HCT116 (cell line): ENCODE results near the gene STPG3. TPM values are rescaled to one million over a fixed set of nuclear protein-coding genes. Genes with fewer than 3 reads are reported as not detected.

Experiments
- ATAC-seq: fragments of 200-7000 bp; cut with Tn5 transposase; 2 replicates; pipeline ENCODE4 v1.9.1; 2020; ENCODE audit warnings: mild to moderate bottlenecking, moderate library complexity
- BruUV-seq: library from RNA; stranded (reverse); fragments of 400-500 nt; replicated peaks from 2 replicates; lab custom pipeline; 2021; lab: Mats Ljungman, UMichigan
- CTCF ChIA-PET: fragments of 300-600 bp; sonication (Branson Sonifier 250); formaldehyde crosslinking; loops from one replicate; lab custom pipeline; 2021; ENCODE audit warnings: antibody characterized with exemption; lab: Charles Lee
- POLR2A ChIA-PET: fragments of 300-600, 350-600 bp; sonication (Branson Sonifier 250); formaldehyde crosslinking; loops from one replicate; lab custom pipeline; 2021; ENCODE audit warnings: antibody characterized with exemption; lab: Charles Lee
- RAD21 ChIA-PET, 2 experiments: fragments of 300-600 bp; sonication (Branson Sonifier 250); formaldehyde crosslinking; loops; one replicate each; lab custom pipeline; 2023; ENCODE audit warnings: low total read pairs in 2 of 2; ENCODE audit not compliant: uncharacterized antibody in 2 of 2, unreplicated experiment in 2 of 2, low non-redundant PET in 1 of 2; lab: Charles Lee
- DNase-seq: peaks from one replicate; pipeline ENCODE4 v3.0.0-alpha.2; 2010; ENCODE audit warnings: low read depth, low spot score
- H2AFZ ChIP-seq: fragments of 200-600 bp; shearing (Covaris generic), sonication (generic); 2 replicates; pipeline ENCODE4 v1.6.1; 2017; ENCODE audit warnings: low read depth, mixed run types, mixed read lengths, antibody characterized with exemption, low read length; ENCODE audit not compliant: poor library complexity, severe bottlenecking
- H3K27ac ChIP-seq: 2 replicates; pipeline ENCODE4 v1.5.1; 2012; ENCODE audit warnings: low read depth, low read length
- H3K27me3 ChIP-seq: fragments of 200-600 bp; sonication (generic); 2 replicates; pipeline ENCODE4 v1.6.1; 2016; ENCODE audit warnings: mixed run types, low read length, mixed read lengths; ENCODE audit not compliant: insufficient read depth
- H3K36me3 ChIP-seq, 2 experiments: fragments of 200-500 bp in 1 of 2; fragments of 200-600 bp in 1 of 2; sonication (Bioruptor generic) in 1 of 2; sonication (generic) in 1 of 2; 2 replicates each; pipeline versions ENCODE4 v1.5.1 to v1.6.1; 2014 to 2016; ENCODE audit warnings: low read length in 2 of 2, inconsistent platforms in 1 of 2, mixed read lengths in 1 of 2, mixed run types in 1 of 2; ENCODE audit not compliant: insufficient read depth in 2 of 2, control insufficient read depth in 1 of 2
- H3K4me1 ChIP-seq, 2 experiments: fragments of 200-600 bp in 1 of 2; sonication (generic) in 1 of 2; 2 replicates each; pipeline versions ENCODE4 v1.5.1 to v1.6.1; 2012 to 2017; ENCODE audit warnings: low read length in 2 of 2, inconsistent platforms in 1 of 2, mild to moderate bottlenecking in 1 of 2, mixed read lengths in 1 of 2, mixed run types in 1 of 2, moderate library complexity in 1 of 2; ENCODE audit not compliant: insufficient read depth in 2 of 2, control insufficient read depth in 1 of 2
- H3K4me2 ChIP-seq: fragments of 200-600 bp; sonication (generic); 2 replicates; pipeline ENCODE4 v1.6.1; 2017; ENCODE audit warnings: mixed run types, low read length, mixed read lengths
- H3K4me3 ChIP-seq, 2 experiments: fragments of 200-600 bp in 1 of 2; sonication (generic) in 1 of 2; replicated peaks in 1 of 2; 2 replicates each; pipeline ENCODE4 v1.5.1; 2011 to 2016; ENCODE audit warnings: low read length in 2 of 2, control low read depth in 1 of 2, low read depth in 1 of 2, mild to moderate bottlenecking in 1 of 2, mixed read lengths in 1 of 2, mixed run types in 1 of 2
- H3K79me2 ChIP-seq: fragments of 200-600 bp; sonication (generic); 2 replicates; pipeline ENCODE4 v1.6.1; 2017; ENCODE audit warnings: mild to moderate bottlenecking, mixed run types, low read length, moderate library complexity, mixed read lengths; ENCODE audit not compliant: insufficient read depth
- H3K9ac ChIP-seq: fragments of 200-600 bp; sonication (generic); 2 replicates; pipeline ENCODE4 v1.6.1; 2016; ENCODE audit warnings: low read length, mixed read lengths
- H3K9me2 ChIP-seq: fragments of 200-600 bp; sonication (generic), shearing (Covaris generic); 2 replicates; pipeline ENCODE4 v1.6.1; 2017; ENCODE audit warnings: mixed run types, mild to moderate bottlenecking, moderate library complexity; ENCODE audit not compliant: insufficient read depth
- H3K9me3 ChIP-seq, 2 experiments: fragments of 200-500 bp in 1 of 2; fragments of 200-600 bp in 1 of 2; sonication (Bioruptor generic) in 1 of 2; sonication (generic) in 1 of 2; 2 replicates each; pipeline ENCODE4 v1.6.1; 2014 to 2017; ENCODE audit warnings: low read length in 2 of 2, mixed read lengths in 2 of 2, inconsistent platforms in 1 of 2, low read depth in 1 of 2, mild to moderate bottlenecking in 1 of 2, mixed run types in 1 of 2, moderate library complexity in 1 of 2; ENCODE audit not compliant: control insufficient read depth in 1 of 2, insufficient read depth in 1 of 2
- H4K20me1 ChIP-seq: fragments of 200-600 bp; sonication (generic), shearing (Covaris generic); 2 replicates; pipeline ENCODE4 v1.6.1; 2017; ENCODE audit warnings: mixed run types, mild to moderate bottlenecking, moderate library complexity; ENCODE audit not compliant: insufficient read depth
- CBX3 ChIP-seq: IDR thresholded peaks from 2 replicates; pipeline ENCODE4 v1.6.1; 2012; ENCODE audit warnings: low read depth
- CEBPB ChIP-seq: IDR thresholded peaks from 2 replicates; pipeline ENCODE4 v1.6.1; 2012; ENCODE audit warnings: low read depth
- EGR1 ChIP-seq: IDR thresholded peaks from 2 replicates; pipeline ENCODE4 v1.6.1; 2012; ENCODE audit warnings: low read depth
- ELF1 ChIP-seq: IDR thresholded peaks from 2 replicates; pipeline ENCODE4 v1.6.1; 2012; ENCODE audit warnings: low read depth, borderline replicate concordance
- EZH2 ChIP-seq: fragments of 200-600 bp; sonication (generic); IDR thresholded peaks from 2 replicates; pipeline ENCODE4 v1.6.1; 2017; ENCODE audit warnings: antibody characterized with exemption, mixed run types
- EZH2phosphoT487 ChIP-seq: fragments of 200-600 bp; IDR thresholded peaks from 2 replicates; pipeline ENCODE4 v1.6.1; 2018; ENCODE audit warnings: antibody characterized with exemption, borderline replicate concordance
- FOSL1 ChIP-seq: IDR thresholded peaks from 2 replicates; pipeline ENCODE4 v1.6.1; 2012; ENCODE audit warnings: low read depth
- POLR2AphosphoS5 ChIP-seq: IDR thresholded peaks from 2 replicates; pipeline ENCODE4 v1.6.1; 2011; ENCODE audit warnings: mild to moderate bottlenecking, low read depth, low read length, moderate library complexity
- SP1 ChIP-seq: IDR thresholded peaks from 2 replicates; pipeline ENCODE4 v1.6.1; 2012; ENCODE audit warnings: low read depth
- TCF7L2 ChIP-seq: IDR thresholded peaks from 2 replicates; pipeline ENCODE4 v1.7.0; 2011; ENCODE audit warnings: borderline replicate concordance, inconsistent platforms; ENCODE audit not compliant: insufficient read depth, insufficient read length; ENCODE audit errors: extremely low read depth
- YY1 ChIP-seq: IDR thresholded peaks from 2 replicates; pipeline ENCODE4 v1.6.1; 2011; ENCODE audit warnings: low read length, low read depth, moderate library complexity, mild to moderate bottlenecking; ENCODE audit not compliant: insufficient replicate concordance; ENCODE audit errors: extremely low read depth
- intact Hi-C: fragments of 100-400 bp; cut with micrococcal nuclease; formaldehyde crosslinking; loops from 2 replicates; pipeline ENCODE4 v1.10.0; 2022
- total RNA-seq: library from RNA; stranded (reverse); gene quantifications from one replicate; pipeline ENCODE4 v1.2.1, GENCODE V29; 2021; ENCODE audit not compliant: unreplicated experiment
- TF ChIP-seq, protein P1 (sequence below): IDR thresholded peaks from 2 replicates; pipeline ENCODE4 v1.6.1; 2011; ENCODE audit warnings: mild to moderate bottlenecking, low read length, moderate library complexity; ENCODE audit not compliant: insufficient replicate concordance; ENCODE audit errors: extremely low read depth
- TF ChIP-seq, protein P2 (sequence below): IDR thresholded peaks from 2 replicates; pipeline ENCODE4 v1.6.1; 2012; ENCODE audit warnings: low read depth
- TF ChIP-seq, protein P3 (sequence below): IDR thresholded peaks from 2 replicates; pipeline ENCODE4 v1.6.1; 2012

The STPG3 gene
- total RNA-seq, 1 experiment from 2014 or later: not detected

DNA sequence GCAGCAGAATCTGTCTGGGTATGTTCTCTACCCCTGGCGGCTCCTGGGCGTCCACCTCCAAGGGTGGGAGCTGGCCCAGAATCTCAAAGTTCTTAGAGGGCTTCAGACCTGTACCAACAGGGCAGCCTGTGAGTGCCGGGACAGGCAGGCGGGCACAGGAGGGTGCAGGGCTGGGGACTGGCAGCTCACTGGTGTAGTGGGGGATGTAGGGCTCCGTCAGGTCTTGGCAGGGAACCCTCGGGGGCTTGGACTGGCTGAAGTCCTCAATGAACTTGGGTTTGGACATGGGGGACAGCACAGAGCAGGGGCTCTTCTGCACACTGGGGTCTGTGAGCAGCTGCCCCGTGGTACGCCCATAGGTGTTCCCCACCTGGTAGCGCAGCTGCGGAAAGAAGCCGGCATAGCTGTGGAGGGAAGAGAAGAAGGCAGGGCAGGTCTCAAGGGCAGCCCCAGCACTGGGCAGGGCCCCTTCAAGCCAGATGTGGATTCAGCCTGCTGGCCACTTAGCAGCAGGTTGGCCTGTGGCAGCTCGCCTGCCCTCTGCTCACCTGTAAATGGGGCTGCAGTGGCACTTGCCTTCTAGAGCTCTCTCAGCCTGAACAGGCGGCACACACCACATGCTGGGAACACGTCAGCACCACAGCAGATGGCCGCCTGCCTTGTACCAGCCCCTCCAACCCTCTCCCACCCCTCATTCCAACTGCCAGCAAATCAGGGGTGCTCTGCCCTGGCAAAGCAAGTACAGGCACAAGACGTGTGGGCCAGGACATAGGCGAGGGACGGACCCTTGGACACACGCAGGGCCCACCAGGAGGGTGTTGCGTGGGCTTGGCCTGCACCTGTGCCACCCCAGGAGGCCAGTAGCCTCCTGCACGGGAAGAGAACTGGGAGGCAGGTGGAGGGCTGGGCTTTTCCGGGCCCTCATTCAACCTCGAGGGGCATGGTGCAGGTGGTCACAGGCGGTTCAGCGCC, 5.3 kb upstream of the STPG3 start (continued):
- TF ChIP-seq ELF1: no peak
- no peak for TF ChIP-seq EZH2
- TF ChIP-seq, all 23 proteins: peak for 0

DNA sequence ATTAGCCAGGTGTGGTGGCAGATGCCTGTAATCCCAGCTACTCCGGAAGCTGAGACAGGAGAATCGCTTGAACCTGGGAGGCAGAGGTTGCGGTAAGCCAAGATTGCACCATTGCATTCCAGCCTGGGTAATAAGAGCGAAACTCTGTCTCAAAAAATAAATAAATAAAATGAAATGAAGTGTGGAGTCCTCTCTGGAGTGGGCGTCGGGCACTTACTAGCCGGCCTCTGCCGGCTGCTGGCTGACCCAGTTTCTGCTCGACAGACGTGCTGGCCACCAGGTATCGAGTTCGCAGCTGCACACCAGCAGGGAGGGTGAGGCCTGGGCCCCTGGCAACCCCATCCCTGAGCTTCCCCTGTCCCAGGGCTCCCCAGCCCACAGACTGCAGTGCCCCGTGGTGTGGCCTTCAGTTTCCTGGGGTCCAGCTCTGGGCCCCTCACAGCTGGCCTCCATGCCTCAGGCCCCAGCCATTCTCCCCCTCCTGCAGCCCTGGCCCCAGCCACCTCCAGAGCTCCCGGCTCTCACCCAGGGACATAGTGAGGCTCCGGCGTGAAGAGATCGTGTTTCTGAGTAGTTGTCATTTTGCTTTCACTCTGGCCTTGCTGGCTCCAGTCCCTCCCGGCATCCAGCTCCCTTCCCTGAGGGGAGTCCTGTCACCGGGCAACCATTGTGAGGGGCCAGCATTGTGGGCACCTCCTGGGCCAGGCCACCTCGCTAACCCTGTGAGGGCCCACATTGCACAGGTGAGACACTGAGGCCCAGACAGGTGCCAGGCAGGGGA, 3.8 kb upstream of the STPG3 start:
- no TSS peak for BruUV-seq
- Histone ChIP-seq H3K9ac (no peak overlapping the region), H3K27ac (no peak overlapping the region), H2AFZ (no peak overlapping the region), H3K4me1 (peaks cover 6 to 23% of the 10 kb centered on the region in 2 experiments), H3K4me2 (no peak overlapping the region), H3K27me3 (no peaks in the 10 kb centered on the region), H3K9me3 (no peaks in the 10 kb centered on the region), H3K9me2 (no peaks in the 10 kb centered on the region), H3K36me3 (peaks cover 7 to 14% of the 10 kb centered on the region in 2 experiments), H4K20me1 (peaks cover 14% of the 10 kb centered on the region; the same call in 1 of the 2 replicates), H3K4me3 (no peak overlapping the region), H3K79me2 (peaks cover 16% of the 10 kb centered on the region)
- RAD21 ChIA-PET: no interaction called here
- DNase-seq (no peak), ATAC-seq (no peak)
- intact Hi-C loops: no loop called here
- CTCF ChIA-PET: interaction anchor here (1.0 to 2.4 kb wide), 2 partner anchors 11 to 180 kb away, joined by 4 to 7 read pairs; no protein-coding TSS in a partner anchor
- POLR2A ChIA-PET: no interaction called here
- TF ChIP-seq FOSL1 (no peak), CBX3 (no peak), YY1 (no peak), EZH2phosphoT487 (no peak), CEBPB (no peak), EZH2 (no peak), POLR2AphosphoS5 (no peak), SP1 (no peak), EGR1 (no peak), TCF7L2 (no peak), ELF1 (no peak)
- TF ChIP-seq, protein P1, sequence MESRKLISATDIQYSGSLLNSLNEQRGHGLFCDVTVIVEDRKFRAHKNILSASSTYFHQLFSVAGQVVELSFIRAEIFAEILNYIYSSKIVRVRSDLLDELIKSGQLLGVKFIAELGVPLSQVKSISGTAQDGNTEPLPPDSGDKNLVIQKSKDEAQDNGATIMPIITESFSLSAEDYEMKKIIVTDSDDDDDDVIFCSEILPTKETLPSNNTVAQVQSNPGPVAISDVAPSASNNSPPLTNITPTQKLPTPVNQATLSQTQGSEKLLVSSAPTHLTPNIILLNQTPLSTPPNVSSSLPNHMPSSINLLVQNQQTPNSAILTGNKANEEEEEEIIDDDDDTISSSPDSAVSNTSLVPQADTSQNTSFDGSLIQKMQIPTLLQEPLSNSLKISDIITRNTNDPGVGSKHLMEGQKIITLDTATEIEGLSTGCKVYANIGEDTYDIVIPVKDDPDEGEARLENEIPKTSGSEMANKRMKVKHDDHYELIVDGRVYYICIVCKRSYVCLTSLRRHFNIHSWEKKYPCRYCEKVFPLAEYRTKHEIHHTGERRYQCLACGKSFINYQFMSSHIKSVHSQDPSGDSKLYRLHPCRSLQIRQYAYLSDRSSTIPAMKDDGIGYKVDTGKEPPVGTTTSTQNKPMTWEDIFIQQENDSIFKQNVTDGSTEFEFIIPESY: no peak
- TF ChIP-seq, protein P2, sequence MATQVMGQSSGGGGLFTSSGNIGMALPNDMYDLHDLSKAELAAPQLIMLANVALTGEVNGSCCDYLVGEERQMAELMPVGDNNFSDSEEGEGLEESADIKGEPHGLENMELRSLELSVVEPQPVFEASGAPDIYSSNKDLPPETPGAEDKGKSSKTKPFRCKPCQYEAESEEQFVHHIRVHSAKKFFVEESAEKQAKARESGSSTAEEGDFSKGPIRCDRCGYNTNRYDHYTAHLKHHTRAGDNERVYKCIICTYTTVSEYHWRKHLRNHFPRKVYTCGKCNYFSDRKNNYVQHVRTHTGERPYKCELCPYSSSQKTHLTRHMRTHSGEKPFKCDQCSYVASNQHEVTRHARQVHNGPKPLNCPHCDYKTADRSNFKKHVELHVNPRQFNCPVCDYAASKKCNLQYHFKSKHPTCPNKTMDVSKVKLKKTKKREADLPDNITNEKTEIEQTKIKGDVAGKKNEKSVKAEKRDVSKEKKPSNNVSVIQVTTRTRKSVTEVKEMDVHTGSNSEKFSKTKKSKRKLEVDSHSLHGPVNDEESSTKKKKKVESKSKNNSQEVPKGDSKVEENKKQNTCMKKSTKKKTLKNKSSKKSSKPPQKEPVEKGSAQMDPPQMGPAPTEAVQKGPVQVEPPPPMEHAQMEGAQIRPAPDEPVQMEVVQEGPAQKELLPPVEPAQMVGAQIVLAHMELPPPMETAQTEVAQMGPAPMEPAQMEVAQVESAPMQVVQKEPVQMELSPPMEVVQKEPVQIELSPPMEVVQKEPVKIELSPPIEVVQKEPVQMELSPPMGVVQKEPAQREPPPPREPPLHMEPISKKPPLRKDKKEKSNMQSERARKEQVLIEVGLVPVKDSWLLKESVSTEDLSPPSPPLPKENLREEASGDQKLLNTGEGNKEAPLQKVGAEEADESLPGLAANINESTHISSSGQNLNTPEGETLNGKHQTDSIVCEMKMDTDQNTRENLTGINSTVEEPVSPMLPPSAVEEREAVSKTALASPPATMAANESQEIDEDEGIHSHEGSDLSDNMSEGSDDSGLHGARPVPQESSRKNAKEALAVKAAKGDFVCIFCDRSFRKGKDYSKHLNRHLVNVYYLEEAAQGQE: no peak
- TF ChIP-seq, protein P3, sequence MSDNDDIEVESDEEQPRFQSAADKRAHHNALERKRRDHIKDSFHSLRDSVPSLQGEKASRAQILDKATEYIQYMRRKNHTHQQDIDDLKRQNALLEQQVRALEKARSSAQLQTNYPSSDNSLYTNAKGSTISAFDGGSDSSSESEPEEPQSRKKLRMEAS: no peak
